IPS-11a (cell line): ENCODE results near the gene KIF6.

Source experiments
- H3K4me3 ChIP-seq: one replicate; pipeline ENCODE4 v1.5.1; 2013; ENCODE audit warnings: low read depth, low read length, control low read depth

KIF6 gene, protein sequence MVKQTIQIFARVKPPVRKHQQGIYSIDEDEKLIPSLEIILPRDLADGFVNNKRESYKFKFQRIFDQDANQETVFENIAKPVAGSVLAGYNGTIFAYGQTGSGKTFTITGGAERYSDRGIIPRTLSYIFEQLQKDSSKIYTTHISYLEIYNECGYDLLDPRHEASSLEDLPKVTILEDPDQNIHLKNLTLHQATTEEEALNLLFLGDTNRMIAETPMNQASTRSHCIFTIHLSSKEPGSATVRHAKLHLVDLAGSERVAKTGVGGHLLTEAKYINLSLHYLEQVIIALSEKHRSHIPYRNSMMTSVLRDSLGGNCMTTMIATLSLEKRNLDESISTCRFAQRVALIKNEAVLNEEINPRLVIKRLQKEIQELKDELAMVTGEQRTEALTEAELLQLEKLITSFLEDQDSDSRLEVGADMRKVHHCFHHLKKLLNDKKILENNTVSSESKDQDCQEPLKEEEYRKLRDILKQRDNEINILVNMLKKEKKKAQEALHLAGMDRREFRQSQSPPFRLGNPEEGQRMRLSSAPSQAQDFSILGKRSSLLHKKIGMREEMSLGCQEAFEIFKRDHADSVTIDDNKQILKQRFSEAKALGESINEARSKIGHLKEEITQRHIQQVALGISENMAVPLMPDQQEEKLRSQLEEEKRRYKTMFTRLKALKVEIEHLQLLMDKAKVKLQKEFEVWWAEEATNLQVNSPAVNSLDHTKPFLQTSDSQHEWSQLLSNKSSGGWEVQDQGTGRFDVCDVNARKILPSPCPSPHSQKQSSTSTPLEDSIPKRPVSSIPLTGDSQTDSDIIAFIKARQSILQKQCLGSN

DNA sequence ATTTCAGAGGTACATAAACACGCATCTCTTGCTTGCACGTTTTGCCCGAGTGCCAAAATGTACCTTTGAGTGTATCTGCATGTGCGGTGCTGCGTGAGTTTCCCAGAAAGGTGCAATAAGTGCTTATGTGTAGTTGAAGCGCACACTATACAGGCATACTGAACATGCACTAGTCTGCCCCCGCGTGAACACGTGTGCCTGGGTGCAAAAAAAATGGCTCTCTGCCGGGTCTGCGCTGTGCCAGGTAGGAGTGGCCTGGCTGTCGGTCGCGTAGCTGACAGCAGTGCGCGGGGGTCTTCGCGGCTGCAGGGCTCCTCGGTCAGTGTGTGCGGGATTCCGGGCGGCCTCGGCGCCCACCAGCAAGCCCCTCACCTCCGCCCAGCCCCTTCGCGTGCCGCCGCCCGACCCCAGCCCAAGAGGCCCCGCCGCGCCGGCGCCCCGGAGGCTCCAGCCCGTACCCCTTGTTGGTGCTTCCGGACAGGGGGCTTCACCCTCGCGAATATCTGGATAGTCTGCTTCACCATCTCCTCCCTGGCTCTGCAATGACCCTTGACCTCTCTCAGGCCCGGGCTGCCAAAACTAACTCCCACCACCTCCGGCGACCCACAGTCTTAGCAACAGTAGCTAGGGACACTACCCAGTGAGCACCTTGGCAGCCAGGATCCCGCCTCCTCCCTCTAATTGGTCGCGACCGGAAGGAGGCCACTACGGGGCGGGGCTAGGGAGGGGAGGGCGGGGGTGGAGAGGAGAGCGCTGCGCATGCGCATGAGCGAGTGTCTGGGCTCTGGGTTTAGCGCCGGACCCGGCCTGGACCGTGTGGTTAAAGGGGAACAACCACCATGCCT is at the start of gene KIF6:
Gene KIF6 (minus strand): TSS at position 622 of the 845 bp plus-strand sequence. CDS start 98 bp downstream, at position 524.
- peak within 1 kb of the TSS; percentile 69 for H3K4me3 ChIP-seq

DNA sequence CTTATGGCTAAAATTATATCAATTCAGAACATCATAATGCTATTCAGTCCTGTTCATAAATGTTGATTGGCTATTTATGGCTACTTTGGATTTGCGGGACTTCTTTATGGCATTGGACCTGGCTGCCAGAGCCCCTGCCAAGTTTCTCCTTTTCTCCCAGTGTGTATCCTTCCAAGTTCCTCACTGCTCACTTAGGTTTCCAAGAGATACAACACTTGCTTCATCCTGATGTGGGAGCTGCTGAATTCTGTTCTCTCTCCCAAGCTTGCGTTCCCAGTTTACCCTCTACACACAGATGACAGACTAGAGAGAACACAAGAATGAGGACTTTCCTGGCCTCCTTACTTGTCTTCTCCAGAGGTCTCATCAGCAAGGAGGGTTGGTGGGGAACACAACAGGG is 48.6 kb upstream of the KIF6 start:
- H3K4me3 ChIP-seq = no peak overlapping the region

DNA sequence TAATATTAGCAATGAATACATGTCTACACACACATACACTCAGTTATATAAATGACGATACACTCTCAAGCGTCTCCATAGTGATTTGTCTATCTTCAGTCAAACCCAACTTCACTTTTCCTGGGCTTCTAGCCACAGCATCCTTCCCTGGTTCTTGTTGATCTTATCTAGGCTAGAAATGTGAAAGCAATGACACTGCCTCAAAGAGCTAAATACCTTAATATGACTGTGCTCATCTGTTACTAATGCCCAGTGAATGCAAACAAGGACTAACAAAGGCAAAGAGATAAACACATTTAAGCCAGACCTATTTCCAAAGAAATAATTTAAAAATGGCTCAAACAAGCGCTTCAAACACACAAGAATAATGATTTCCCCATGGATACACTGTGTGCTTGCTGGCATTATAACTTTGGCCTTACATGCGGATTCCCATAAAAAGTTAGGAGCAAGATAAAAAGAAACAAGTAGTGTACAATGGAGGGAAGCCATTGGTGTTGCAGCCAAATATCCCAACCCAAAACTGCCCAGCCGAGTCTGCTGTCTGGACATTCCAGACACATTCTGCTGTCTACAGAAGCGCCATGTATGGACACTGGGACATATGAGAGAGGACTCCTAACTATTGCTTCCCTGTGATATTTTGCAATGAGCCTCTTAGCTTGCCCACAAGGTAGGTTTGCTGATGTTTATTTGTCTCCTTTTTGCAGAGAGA is 47.5 kb upstream of the KIF6 start:
- H3K4me3 ChIP-seq = no peak overlapping the region

DNA sequence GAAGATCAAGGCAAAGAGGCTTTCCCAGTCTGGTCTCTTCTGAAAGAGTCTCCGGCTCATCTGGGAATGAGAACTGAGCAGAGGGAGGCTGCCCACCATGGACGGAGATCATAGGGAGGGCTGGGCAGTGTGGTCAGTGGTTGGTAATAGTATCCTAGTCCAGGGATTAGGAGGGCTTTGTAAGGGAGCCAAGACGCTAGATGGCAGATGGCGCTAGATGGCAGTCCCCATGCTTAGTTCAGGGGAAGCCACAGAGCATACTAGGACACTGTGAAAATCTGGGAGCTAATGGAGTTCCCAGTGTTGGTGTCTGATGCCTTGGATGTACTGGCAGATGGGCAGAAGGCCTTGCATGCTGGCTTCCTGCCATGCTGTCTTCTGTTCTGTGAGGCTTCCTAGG is 45.2 kb upstream of the KIF6 start:
- no peak overlapping the region for H3K4me3 ChIP-seq

DNA sequence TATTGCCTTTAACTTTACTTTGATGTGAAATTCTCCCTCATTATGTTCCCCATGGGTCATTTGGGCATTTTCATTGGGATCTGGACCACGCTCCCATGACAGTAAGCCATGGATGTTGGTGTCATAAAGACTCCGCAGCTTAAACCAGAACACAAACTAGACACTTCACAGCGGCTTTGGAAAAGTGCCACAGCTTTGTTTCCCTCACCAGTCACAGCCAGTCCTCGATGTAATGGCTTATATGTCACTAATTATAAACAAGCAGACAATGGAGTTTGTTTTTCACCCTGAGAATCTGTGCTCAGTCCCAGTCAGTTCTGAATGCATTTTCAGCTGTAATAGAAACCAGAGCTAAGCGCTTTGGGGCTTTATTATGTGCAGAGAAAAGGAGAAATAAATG is 43.8 kb upstream of the KIF6 start:
- H3K4me3 ChIP-seq = no peak overlapping the region

DNA sequence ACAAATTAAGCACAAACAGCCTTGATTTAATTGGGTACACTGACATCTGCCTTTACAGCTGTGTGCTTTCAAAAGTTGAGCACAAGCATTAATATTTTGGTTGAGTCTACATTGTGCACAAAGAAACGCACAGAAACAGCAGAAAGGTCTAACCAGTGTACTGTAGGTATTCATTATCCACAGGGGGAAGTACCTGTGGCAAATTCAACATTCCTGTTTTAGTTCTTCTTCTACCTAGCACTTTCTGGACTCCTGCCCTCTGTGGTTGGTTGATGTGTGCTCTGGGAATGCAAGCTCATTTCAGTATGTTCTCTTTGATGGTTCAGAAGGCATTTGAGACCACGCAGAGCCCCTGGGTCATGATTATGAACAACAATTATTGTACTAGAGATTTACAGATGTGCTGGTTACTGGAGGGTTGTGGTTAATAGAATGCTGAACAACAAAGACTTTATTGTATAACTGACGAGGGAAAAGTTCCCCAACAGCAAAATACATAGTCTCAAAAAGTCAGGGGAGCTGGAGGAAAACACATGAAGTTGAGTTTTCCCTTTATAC is 40.4 kb upstream of the KIF6 start:
- no peak overlapping the region for H3K4me3 ChIP-seq

DNA sequence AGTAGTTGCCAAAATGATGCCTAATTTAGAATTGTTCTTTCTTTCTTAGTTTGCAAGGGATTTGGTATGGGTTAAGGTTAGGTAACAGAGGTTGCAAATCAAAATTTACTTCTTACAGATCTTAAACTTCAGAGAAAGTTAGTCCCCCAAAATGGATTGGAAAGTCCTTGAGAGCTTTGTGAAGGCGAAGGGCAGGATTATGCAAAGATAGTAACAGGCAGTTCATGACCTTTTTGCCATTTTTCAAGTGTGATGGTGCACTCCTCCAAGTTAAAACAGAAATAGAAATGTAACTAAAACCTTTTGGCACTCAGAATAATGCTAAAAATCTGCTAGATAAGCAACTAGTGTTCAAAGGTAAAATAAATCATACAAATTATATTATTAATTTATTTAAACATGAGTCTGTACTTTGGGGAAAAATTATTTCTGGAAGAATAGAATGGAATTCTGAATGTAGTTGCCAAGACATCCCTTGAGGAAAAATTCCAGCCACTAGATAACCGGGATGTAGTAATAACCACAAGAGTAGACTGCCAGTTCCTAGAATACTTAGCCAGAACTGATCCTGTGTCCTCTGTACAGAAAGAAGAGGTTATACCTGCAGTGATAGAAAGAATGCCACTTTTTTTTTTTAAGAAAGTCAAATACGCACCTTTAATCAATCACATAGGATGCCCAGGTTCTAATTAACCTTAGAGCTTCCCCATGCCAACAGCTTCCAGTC is 35.2 kb upstream of the KIF6 start:
- no peak overlapping the region for H3K4me3 ChIP-seq

DNA sequence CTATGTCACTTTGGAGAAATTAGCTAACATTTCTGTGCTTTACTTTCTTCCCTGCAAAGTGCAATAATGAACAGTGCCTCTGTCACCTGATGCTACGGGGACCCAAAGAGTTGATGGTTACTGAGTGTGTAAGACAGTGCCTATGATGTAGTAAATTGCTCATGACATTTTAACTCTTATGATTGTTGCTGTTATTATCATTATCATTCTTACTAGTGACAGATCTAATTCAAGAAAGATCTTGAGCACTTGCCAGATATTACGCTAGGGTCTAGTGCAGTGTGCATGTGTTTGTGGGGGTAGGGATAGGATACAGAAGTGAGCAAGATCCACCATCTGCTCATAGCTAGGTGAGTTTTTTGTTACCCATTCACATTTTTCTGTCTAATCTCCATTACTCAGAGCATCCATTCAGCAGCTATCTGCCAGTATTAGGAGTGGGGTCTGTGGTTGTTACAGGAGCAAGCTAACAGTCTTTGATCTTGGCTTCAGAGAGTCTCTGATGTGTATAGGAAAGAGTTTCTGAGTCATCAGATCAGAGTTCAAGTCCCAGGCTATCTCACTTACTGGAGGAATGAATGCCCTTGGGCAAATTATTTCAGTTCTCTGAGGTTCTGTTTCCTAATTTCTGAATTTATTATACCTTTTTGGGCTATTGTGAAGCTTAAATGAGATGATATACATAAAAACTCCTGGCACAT is 33.8 kb upstream of the KIF6 start:
- no peak overlapping the region for H3K4me3 ChIP-seq

DNA sequence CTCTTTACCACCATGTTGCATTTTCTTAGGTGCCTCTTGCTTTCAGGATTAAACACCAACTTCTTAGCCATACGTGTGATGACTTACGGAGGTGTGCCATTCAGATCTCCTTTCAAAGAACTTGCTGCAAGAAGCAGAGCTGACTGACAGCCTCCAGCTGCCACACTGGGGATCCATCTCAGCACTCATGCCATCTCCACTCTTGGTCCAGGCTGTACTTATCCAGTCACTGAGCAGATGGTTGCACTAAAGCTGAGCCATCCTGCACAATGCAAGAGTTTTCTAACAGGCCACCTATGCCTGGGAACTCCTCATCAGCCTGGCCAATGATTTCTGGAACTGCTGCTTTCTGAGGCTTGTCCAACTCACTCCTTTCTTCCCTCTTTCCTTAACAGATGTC is 31.4 kb upstream of the KIF6 start:
- H3K4me3 ChIP-seq = no peak overlapping the region

DNA sequence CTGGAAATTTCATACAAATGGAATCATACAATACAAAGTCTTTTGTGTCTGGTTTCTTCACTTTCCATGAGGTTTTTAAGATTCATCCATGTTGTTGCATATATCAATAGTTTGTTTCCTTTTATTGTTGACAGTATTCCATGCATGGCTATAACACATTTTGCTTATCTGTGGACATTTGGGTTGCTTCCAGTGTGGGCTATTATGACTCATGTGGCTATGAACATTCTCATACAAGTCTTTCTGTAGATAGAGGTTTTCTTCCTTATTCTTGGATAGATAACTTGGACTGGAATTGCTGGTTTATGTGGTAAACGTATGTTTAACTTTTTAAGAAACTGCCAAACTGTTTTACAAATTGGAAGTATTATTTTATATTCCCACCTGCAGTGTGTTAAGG is 30.0 kb upstream of the KIF6 start:
- no peak overlapping the region for H3K4me3 ChIP-seq

DNA sequence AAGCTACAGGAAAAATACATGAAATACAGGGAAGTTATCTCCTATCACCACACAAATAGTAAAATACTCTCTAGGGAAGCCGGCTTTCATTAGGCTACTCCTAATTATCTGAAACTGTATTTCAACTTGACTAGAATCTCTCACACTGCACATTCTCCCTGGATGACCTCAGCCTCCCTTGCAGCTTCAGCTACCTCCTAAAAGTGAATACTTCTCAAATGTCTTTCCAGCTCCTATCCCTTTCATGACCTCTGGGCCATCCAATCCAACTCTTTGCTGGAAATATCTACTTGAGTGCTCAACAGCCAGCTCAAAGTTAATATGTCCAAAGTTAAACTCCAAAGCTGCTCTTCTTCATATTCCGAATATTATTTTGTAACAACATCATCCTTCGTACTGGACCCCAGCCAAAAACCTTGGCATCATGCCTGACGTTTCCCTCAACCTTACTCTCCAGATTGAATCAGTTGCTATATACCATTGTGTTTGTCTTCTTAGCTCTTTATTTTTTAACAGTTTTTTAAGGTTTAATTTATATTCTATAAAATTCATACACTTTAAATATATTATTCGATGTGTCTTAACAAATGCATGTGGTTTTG is 29.4 kb upstream of the KIF6 start:
- H3K4me3 ChIP-seq = no peak overlapping the region

DNA sequence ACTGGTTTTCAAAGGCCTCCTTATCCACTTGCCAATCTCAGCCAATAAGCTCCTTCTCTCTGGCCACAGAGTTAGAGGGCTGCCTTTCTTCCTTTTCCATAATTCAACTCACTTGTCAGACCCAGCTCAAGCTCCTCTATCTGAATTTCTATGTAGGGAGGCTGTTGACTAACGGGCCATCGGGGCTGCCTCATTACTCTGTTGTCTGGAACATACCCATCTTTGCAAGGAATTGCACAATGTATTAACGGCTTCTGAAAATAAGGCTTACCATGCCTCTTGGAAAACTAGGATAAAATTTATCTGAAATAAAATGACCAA is 28.5 kb upstream of the KIF6 start:
- H3K4me3 ChIP-seq = no peak overlapping the region

DNA sequence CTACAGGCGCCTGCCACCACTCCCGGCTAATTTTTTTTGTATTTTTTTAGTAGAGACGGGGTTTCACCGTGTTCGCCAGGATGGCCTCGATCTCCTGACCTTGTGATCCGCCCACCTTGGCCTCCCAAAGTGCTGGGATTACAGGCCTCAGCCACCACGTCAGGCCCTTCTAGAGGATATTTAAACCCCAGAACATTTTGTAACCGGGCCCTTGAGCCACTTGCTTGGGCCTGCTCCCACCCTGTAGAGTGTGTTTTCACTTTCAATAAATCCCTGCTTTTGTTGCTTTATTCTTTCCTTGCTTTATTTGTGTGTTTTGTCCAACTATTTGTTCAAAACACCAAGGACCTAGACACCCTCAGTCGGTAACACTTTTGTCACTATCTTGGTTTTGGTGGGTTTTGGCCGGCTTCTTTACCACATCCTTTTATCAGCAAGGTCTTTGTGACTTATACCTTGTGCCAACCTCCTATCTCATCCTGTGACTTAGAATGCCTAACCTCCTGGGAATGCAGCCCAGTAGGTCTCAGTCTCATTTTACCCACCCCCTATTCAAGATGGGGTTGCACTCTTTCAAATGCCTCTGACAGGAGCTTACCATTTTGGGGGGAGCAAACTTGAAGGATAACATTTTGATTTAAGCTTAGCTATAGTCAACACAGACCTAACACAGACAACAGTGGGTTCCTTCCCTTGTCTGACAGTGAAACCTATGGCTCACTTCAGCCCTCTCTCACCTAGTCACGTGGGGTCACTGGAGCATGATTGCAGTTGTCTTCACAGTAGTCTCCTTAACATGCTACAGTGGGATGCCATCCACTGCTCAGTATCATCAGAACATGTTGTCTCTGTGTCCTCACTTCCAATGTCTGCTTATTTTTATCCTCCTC is 27.9 kb upstream of the KIF6 start:
- no peak overlapping the region for H3K4me3 ChIP-seq

DNA sequence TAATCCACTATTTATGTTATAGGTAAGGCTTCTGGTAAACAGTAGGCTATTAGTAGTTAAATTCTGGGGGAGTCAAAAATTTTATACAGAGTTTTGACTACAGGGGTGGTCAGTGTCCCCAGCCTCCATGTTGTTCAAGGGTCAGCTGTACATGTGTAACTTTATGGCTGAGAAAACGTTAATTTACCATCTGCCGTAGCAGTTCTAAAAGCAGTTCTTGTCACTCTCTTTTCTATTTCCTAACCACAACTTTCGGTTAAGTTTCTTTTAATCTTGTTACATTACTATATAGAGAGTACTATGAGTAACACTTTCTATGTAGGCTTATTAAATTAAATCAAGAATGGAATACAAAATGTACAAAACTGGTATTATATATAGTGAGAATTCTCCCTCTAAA is 21.6 kb upstream of the KIF6 start:
- no peak overlapping the region for H3K4me3 ChIP-seq

DNA sequence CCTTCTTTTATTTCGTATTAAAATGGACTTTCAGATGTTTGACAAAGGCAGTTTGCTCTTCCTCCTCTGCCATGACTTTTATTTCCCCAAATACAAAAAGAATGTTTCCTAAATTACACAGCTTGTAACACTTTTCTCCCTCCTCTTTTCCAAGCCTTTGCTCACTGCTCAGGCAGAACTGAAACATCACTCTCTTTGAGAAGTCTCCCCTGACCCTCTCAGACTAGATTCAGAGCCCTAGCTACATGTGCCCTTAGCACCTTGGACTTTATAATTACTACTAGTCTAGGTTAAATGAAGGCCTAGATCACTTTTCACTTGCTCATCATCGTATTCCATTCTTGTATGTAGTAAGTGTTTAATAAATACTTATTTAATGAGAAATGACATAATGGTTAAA is 8.5 kb upstream of the KIF6 start:
- no peak overlapping the region for H3K4me3 ChIP-seq

DNA sequence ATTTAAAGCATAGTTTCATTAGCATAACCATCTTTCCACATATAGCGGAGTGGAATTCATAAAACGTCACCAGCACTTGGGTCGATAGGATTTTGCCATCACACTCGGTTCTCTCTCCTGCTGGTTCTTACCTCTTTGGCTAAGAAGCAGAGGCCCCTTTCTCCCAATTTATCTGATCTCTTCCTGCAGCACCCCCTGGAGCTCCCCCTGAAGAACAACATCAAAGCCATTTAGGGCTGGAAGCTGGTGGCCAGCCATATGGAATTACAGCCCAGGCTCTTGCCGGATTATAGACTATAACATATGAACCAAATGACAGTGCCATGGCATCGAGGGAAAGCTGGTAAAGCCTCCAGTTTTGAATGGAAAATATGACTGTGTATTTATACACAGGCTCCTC is 6.4 kb upstream of the KIF6 start:
- H3K4me3 ChIP-seq = no peak overlapping the region

DNA sequence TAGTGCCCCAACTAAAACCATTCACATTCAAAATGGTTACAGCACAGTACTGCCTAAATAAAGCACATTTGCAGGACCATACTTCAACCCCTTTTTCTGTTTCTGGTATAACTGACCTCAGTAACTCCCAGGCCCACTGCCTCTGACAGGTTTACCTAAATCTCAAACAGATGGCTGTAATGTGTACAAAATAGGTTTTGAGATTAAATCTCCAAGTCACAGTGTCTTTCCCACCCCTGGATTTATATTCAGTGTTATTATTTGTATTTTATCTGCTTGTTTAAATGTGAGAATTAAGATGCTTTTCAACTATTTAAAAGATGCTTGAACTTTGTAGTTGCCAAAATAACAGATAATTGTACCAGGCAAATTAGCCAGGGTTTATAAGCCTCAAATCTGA is 4.7 kb upstream of the KIF6 start:
- no peak overlapping the region for H3K4me3 ChIP-seq

DNA sequence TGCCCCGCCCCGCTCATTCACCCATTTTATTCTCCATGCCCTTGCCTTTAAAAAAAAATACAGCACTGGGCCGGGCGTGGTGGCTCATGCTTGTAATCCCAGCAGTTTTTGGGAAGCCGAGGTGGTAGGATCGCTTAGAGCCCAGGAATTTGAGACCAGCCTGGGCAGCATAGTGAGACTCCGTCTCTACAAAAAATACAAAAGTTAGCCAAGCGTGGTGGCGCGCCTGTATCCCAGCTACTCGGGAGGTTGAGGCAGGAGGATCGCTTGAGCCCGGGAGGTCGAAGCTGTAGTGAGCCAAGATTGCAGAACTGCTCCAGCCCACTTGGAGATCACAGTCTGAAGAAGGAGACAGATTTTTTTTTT is 407 bp upstream of the KIF6 start:
- no peak overlapping the region for H3K4me3 ChIP-seq
